ENCODE results near the gene KCNE1.
A peak's percentile ranks its signal among the peaks of the same experiment; 100 is the strongest.

Gene KCNE1

DNA sequence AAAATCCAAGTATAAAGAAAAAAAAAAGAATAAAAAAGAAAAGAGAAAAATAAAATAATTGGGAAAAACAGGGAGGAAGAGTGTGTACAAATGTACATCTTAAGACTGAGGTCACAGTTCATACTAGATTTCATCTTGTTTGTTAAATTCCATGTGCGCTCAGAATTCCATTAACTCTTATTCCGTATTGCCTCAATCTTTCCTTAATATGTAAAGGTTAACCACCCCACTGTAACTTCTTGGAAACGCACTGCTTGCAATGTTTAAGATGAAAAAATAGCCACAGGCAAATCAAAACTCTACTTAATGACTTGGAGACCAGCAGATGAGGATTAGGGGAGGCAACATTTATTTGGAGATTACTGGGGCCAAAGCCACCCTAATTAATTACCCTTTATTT is 23.9 kb upstream of the KCNE1 start:
- no peak for DNase-seq

DNA sequence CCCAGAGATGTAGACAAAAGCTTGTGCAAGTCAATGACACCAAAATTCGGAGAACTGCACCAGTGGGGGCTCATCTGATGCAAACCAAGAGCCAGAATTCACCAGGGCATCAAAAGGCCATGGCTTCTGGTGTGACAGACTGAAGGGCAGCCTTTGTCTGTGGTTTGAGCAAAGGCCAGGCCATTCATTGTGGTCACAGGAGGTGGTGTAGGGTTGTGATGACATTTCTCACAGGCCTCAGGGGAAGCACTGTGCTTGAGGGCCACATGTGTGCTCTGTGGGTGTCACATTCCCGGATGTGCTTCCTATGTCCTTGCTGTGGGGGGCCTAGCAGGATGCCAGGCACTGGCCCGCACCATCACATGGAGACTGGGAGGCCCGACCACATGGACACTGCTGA is 22.5 kb upstream of the KCNE1 start:
- DNase-seq: no peak

DNA sequence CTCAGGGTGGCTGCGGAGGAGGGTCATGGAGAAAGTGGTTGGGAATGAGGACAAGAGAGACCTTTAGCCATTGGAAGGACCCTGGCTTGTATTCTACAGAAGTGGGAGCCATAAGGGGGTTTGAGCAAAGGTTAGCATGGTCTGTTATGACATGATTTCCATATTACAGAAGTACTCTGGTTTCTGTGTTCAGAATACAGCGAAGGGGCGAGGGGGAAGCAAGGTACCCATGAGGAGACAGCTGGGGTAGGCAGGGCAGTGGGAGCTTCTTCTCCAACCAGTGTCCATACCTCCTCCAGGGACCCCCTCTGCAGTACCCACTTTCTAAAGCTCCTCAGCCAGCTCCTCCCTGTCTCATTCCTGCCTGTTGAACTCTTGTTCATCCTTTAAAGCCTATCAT is 21.9 kb upstream of the KCNE1 start:
- no peak for DNase-seq

DNA sequence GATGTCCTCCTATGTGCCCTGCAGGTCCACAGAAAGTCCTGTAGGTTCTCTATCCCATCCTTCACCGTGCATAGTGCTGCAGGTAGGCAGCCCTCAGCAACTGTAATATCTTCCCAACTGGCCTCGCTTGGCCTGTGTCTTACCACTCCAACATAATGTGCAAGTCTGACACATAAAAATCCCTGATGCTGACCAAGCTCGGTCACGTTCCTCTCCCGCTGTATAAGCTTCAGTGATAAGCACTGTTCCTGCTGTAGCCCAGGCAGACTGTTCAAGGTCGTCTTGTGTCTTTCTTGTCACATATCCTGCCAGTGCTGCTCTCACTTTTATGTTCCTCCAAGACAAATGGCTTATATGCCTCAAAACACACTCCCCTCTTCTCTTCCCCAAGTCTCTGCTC is 19.4 kb upstream of the KCNE1 start:
- no peak for DNase-seq

DNA sequence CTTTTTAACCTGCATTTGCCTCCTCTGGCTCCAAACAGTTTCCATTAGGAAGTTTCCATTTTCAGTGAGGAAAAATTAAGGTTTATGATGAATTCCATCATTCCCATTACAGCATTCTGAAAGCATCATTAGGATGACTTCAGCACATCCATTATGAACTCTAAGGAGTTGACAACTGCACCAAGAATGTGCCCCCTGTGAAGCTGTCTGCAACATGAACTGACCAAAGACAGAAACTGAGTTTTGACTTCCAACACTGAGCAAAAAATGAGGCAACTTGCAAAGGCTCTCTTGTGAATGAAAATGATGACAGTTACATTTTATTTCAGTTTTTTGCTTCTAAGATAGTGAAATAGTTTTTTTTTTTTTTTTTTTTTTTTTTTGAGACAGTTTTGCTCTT is 18.3 kb upstream of the KCNE1 start:
- DNase-seq: no peak

DNA sequence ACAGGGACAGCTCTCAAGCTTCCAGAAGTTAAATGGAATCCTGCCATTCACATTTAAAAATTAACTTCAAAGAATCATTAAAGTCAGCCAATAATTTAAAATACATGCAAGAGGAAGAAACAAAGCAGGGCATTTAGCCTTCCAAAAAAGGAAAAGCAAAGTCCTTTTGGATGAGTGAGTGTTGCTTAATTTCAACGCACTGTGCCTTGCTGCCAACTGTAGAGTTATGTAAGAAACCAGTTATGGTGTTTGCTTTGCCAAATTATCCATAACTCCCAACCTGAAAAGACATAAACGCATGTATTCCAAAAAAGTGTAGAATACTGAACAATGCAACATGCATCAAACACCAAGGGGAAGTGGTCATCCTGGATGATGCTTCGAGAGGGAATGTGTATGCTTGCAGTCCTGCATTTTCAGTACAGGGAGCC is 16.1 kb upstream of the KCNE1 start:
- DNase-seq: no peak

DNA sequence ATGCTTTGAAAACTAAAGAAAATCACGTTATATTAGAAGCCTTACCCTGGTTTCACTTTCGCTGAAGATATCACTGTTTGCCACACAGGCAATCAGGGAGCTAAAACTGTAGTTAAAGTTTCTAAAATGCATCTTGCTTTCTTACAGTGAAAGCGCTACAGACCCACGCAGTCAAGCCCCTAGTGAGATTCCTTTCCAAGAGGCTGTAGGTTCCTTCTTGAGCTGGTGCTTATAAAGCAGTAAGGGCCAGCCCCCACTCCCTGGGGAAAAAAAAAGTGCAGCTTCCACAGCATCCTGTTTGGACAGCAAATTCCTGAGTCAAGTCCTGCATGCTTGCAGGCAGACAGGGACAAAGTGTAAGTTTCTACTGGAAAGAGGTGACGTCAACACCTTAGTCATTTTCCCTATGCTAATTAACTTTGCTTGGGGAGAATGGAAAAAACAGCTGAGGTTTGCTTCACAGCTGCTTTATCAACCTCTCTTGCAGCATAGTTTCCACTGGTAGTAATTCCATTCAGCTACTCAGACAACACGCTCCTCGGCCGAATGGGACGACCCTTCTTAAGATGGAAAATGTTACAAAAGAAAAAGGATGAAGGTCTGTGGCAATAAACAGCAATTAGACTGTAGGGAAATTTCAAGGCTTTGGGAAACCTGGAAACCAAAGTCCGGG is 14.7 kb upstream of the KCNE1 start:
- DNase-seq: peak; percentile 31 to 43

DNA sequence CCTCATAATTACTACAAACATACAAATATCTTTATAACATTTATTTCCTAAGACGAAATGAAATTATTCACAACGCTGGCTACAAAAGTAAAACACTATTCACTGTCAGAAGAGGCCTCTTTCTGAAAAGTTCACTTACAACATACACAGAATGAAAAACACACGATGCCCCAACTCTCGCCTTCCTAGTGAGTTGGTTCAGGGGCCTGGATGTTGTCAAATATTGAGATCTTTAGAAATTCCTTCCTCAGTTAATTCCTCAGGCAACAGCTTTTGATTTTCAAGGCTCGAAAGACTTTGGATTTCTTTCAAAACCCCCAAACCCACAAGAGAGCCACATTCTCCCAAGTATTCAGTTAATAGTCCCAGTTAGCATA is 14.2 kb upstream of the KCNE1 start:
- no peak for DNase-seq

DNA sequence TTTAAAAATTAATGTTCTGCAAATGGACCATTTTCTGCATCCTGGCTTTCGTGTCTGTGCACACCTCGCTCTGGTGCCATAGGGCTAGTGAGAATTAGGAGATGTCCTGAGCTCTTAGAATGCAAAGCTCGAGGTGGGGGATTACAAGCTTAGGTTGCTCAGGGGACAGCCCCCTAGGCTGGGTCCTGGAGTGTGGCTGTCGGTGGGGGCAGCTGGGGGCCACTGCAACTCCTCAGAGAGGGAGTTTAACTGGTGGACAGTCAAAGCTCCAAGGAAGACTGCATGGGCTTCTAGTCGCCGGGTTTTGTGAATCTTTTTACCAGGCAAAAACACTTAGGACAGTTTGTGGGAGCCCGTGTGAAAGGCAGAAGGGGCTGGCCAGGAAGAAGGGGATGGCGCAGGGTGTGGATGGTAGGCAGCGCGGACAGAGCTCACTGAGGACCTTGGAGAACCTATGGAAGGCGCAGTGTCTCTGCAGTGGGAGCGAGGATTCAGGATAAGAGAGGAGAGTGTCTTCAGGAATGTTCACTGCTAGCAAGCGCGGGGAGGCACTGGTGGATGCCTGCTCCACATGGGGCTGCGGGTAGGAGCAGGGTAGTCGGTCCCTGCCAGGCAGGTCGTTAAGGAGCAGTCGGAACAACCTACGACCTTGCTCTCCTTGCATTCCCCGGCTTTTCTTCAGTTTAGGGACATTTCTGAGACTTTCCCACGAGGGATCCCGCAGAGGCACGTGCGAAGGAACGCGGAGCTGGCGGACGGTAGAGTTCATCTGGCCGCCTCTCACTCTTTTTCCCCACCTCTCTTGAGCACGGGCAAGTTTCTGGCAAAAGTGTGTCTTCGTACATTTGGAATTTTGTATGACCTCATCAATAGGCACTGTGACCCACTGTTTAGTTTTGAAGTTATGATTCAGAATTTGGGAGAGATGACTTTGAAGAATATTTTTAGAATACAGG is 12.9 kb upstream of the KCNE1 start:
- DNase-seq: no peak

DNA sequence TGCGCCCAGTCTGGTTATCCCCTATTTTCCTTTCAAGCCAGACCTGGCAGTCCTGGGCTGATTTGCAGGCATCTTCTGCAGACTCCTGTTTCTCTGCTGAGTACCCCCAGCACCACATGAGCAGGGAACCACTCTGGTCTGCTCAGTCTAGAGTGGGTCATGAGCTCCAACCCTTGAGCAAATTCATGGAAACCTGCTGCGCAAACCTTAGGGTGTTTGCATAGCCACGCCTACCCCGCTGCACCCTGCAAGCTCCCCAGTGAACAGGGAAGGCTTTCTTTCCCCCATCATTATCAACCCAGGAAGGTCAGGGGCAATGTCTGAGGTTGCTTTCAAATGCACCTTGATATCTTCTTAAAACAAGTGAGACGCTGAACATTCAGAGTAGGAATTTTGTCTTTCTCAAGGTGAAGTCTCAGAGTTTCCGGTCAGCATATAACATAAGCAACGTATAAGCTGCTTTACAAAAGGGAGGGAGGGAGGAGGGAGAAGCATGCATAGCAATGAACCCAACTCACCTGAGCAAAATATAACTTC is 11.1 kb upstream of the KCNE1 start:
- DNase-seq: no peak

DNA sequence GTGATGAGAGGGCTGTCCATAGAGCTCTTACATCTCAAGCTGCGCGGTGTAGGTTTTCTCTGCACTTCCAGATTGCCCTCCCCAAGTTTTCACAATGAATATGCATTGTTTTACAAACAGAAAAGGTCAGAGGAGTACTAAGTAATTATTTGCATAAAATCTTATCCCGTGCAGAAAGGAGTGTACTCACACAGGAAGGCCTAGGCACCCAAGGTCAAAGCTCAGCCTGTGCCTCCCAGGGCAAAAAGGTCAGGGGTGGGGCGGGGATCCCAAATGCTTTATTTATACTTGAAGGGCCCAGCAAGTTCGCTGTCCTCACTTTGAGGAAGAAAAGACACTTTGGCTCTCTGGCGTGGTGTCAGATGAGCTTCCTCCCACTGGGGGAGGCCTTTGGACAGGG is 10.3 kb upstream of the KCNE1 start:
- no peak for DNase-seq

DNA sequence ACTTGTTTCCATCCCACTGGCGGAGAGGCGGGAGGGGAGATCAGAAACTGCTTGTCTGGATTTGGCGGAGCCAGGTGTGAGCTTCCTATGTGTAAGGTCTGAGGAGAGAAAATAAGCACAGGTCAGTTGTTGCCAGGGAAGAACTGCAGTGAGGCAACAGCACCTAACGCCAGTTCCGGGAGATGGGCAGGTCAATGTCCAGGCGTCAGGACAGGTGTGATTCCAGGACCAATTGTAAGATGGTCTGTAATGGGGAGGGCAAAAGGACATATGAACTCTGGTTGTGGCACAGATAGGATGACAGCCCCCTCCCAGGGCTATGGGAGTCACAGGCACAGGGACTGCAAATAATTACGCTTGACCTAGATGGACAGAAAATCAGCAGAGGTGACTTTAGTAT is 9.6 kb upstream of the KCNE1 start:
- DNase-seq: no peak

DNA sequence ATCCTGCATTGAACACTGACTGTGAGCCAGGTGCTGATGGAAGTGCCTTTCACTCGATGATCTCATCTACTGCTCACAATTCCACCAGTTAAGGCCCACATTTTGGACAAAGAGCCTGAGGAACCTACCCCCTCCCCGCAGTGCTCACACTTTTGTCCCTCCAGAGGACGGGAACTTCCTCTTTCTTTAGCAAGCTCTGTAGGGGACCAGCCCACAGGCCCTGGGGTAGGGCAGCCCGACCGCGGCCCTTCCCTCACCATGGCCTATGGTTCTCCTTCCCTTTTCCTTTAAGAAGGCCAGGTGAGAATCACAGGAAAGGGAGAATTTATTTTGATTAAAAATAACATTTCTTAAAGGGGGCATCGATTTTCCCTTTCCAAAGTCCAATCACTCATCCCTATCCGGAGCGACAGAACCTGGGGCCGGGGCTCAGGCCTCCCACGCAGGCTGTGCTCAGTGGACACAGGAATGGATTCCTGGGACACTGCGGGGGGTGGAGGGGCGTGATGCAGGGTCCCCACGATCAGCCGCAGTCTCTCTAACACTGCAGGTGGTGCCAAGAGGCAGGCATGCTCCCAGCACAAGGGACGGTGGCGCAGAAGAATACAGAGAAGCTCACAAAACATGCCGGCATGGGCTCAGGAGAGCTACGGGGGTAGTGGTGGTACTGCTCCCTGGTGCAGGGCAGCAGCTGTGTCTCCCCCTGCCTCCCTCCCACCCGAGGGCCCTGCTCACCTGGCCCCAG is 8.9 kb upstream of the KCNE1 start:
- DNase-seq: no peak

DNA sequence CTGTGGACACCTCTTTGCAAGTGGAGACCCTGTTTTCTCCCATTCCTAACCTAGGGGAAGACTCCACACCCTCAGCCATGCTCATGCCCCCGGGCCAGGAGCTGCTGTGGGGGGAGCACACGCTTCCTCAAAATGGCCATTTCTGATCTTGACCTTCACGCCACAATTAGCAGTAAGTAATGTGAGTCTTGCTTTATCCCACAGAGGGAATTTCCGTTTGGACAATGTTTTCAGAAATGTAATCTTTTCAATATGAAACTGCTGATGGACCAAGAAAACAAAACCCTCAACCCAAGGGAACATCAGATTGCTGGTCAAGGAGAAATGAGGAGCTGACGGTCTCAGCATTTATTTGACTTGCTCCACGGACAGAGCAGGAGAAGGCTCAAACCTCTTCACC is 8.3 kb upstream of the KCNE1 start:
- no peak for DNase-seq

DNA sequence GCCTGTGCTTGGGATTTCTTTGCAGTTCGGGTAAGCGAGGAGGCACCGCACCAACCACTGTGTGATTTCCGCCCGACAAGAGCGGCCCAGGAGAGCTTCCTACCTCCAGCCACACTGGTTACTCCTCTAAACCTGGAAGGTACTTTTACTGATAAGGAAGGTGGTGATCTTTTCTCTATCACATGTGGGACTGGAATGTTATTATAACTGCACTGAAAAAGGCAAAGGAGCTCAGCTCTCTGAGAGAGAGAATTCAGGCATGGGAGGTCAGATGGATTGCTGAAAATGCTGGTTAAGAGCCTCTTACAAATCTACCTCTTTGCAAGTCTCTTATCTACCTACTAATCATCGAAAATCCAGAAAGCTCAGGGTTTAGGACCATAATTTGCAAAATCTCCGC is 7.7 kb upstream of the KCNE1 start:
- no peak for DNase-seq

DNA sequence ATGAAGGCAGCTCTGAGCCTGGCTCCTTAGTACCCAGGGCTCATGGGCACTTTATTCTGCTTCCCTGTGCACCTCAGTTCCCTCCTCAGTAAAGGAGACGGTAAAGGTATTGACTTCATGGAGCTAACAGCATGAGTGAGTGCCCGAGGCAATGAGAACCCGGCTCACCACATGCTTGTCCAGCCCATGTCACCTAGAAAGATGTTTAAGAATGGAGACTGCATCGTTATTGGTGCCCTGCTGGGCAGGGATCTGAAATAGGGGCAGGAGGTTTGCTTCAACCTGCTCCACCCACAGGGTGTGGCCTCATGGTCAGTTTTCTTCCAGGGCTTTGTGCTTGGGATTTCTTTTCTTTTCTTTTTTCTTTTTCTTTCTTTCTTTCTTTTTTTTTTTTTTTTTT is 7.0 kb upstream of the KCNE1 start:
- DNase-seq: no peak

DNA sequence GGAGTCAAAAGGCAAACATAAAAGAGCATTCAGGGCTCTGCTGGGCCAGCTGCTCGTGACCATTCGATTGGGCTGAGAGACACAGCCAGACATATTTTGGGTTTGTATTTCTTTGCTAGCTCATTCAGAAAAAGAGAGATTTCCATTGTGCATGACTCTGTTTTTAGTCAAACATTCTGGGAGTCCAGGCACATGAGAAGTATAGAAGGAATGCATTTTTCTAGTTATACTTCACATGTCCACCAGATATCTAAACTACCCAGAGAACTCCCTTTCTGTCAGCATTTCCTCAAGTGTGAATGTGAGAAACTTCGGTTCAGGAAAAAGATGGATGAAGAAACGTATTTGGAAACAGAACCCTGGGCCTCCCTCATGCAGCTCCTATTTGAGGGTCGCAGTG is 6.3 kb upstream of the KCNE1 start:
- no peak for DNase-seq

DNA sequence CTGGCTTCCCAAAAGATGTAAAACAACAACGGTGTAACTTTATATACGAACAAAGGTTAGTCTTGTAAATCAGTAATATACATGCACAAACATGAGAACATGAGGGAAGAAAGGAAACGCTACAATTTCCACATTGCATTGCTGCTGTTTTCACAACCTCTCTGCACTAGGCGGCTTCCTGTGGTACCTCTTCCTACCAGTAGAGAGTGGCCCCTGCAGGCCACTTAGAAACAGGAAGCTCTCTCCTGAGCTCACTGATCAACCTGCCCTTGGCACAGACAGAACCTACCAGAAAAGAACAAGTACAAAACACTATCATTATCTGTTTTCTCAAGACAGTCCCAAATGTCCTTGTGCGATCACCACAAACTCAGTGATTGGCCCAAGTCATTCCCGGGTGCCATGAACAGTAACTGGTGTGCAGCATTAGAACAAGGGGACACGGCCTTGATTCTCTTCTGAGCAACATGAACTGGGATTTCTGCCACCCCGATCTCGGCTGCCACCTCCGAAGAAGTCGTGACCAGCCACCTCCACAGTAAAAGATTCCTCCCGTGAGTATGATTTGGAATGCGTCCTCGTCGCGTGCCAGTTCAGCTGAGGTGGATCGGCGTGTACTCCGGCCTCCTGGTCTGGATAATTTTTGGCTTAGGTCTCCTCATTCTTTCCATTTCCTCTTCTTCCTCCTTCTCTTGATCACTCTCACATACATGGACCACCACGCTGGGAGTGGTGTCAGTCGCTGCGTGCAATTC is 5.7 kb upstream of the KCNE1 start:
- DNase-seq: no peak

DNA sequence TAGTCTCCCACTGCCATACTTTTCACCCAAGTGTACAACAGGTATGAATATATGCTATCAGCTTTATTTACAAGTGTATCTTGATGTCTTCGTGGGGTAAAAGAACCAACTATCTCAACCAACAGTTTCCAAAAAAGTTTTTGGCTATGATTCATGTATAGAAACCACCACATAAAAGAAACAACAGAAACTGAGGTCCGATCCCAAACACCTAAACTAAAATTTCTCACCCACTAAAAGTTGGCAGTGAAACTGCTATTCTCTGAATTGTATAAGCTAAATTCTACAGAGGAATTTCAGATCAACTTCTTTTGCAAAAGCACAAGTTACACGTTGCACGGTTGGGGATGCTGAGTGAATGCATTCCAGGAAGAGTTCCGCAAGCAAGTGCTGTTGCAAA is 5.0 kb upstream of the KCNE1 start:
- DNase-seq: no peak

DNA sequence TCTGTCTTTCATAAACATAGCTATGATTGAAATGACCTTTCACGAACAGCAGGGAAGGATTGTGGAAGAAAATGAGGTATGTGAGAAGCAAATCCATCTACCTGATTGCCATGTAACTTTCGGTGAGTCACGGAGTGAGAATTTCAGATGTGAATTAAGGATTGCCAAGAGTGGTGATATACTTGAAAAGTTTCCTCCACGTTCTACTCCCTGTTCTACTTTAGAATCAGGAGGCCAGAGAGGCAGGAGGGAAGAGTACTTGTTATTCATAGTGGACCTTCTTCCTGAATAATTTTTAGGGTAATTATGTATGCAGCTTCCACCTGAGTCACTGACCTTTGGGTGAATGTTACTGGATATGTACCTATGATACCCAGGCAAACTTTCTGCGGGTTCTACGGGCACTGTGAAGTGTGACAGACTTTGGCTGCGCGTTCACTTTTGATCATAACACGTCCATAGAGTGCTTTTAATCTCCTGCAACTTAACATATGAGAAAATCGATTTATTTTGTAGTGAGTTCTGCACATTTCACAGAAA is 2.6 kb upstream of the KCNE1 start:
- no peak for DNase-seq

DNA sequence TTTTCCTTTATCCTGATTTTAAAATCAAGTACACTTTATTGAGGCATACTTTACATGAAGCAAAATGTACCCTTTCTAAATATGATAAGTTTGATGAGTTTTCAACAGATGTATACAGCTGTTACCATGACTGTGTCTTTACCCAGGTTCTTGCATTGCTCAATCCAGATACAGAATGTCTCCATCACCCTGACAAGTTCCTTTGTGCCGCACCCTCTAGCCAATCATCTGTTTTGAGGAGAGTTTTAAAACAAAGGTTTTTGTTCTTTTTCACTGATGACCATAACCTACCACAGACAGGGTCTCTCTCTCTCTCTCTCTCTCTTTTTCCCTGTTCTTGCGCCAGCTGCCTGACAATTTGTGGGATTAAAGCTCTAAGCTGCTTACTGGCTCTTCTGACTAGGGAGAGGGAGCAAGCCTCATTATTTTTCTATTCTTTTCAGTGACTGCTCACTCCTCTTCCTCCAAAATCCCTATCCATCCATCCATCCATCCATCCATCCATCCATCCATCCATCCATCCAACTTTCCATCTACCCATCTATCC is 1.2 kb upstream of the KCNE1 start:
- DNase-seq: no peak

DNA sequence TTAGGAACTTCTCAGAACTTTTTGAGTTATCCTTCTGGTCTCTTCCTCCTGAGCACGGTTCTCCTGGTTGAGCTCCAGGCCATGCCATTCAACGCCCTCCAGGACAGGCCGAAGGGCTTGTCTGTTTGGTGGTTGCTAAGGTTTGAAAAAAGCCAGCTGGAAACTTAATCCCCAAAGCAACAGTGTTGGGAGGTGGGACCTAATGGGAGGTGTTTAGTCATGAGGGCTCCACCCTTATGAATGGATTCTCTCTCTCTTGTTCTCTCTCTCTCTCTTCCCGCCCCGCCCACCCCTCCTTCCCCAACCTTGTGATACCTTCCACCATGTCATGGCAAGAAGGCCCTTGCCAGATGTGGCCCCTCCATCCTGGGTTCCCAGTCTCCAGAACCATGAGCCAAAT is 829 bp downstream of the KCNE1 start:
- no peak for DNase-seq
